Progenitor cell of endocrine pancreas (in vitro differentiated cells): Measurements from ENCODE around the gene CEP170. TPM values are rescaled to one million over a fixed set of nuclear protein-coding genes. Genes with fewer than 3 reads are reported as not detected.

ENCODE experiments used
- DNase-seq: peaks from one replicate; pipeline ENCODE4 v3.0.0; 2021; ENCODE audit warnings: low spot score; ENCODE audit not compliant: unreplicated experiment
- H3K27ac Mint-ChIP-seq: 2 replicates; pipeline ENCODE4 v1.8.0; 2021; ENCODE audit warnings: mild to moderate bottlenecking, moderate library complexity, mixed read lengths
- H3K27me3 Mint-ChIP-seq: 2 replicates; pipeline ENCODE4 v1.8.0; 2021; ENCODE audit warnings: mixed read lengths
- H3K36me3 Mint-ChIP-seq: 2 replicates; pipeline ENCODE4 v1.8.0; 2022; ENCODE audit warnings: mixed read lengths; ENCODE audit not compliant: insufficient read depth
- H3K4me1 Mint-ChIP-seq: 2 replicates; pipeline ENCODE4 v1.8.0; 2021; ENCODE audit warnings: low read depth, mixed read lengths
- H3K4me3 Mint-ChIP-seq: 2 replicates; pipeline ENCODE4 v1.8.0; 2021; ENCODE audit warnings: low read depth, mild to moderate bottlenecking, moderate library complexity, mixed read lengths
- H3K9me3 Mint-ChIP-seq: 2 replicates; pipeline ENCODE4 v1.8.0; 2021; ENCODE audit warnings: low read depth, mixed read lengths
- CTCF ChIP-seq: fragments of 200-600 bp; sonication (generic); IDR thresholded peaks from one replicate; pipeline ENCODE4 v1.5.0; 2021; ENCODE audit warnings: antibody characterized with exemption, mild to moderate bottlenecking; ENCODE audit not compliant: unreplicated experiment
- long read RNA-seq: library from polyadenylated mRNA; unstranded; transcript quantifications from one replicate; pipeline ENCODE4 v2.0.0, GENCODE V29; 2020
- total RNA-seq: library from RNA; stranded (reverse); gene quantifications from 2 replicates; pipeline ENCODE4 v1.2.1, GENCODE V29; 2021

CEP170 gene
- 80.1 and 83.1 TPM in 2 replicates for total RNA-seq
- long read RNA-seq, transcript CEP170-221 (4 exons, 1,180 nt): major isoform, 6 of 310 reads
- long read RNA-seq, partial matches to known transcripts: 212 of 310 reads
- long read RNA-seq, other reads (novel, unspliced or antisense): 91 of 310 reads

GRCh38 chr1:243254927-243255790 lies at the start of gene CEP170:
Gene CEP170, minus strand, starts transcription at chr1:243255281. Its CDS starts 30,001 bp downstream, at chr1:243225280.
- no peaks in the 10 kb centered on the region for H3K36me3 Mint-ChIP-seq
- DNase-seq: peak; percentile 97
- H3K4me3 Mint-ChIP-seq: peak within 1 kb of the TSS; percentile 97
- H3K9me3 Mint-ChIP-seq: no peaks in the 10 kb centered on the region
- H3K27me3 Mint-ChIP-seq: no peaks in the 10 kb centered on the region
- TF ChIP-seq CTCF: no peak
- H3K4me1 Mint-ChIP-seq: peaks cover 24% of the 10 kb centered on the region
- peak within 1 kb of the TSS; percentile 99 for H3K27ac Mint-ChIP-seq

- Mint-ChIP-seq H3K27me3 (no peaks in the 10 kb centered on the region), H3K36me3 (peaks cover 31% of the 10 kb centered on the region), H3K4me1 (no peaks in the 10 kb centered on the region), H3K27ac (no peak overlapping the region), H3K9me3 (peaks cover 6% of the 10 kb centered on the region), H3K4me3 (no peak overlapping the region)
- no peak for TF ChIP-seq CTCF
- DNase-seq: no peak
Observed at GRCh38 chr1:243301059-243301458, 46.0 kb upstream of the CEP170 start.

- H3K4me3 Mint-ChIP-seq: no peak overlapping the region
- no peak for TF ChIP-seq CTCF
- peaks cover 3% of the 10 kb centered on the region for H3K4me1 Mint-ChIP-seq
- H3K27ac Mint-ChIP-seq: no peak overlapping the region
- no peak for DNase-seq
- no peaks in the 10 kb centered on the region for H3K27me3 Mint-ChIP-seq
- peaks cover 8% of the 10 kb centered on the region for H3K9me3 Mint-ChIP-seq
- peaks cover 39% of the 10 kb centered on the region for H3K36me3 Mint-ChIP-seq
Observed at GRCh38 chr1:243299069-243299468, 44.0 kb upstream of the CEP170 start.

GRCh38 chr1:243294723-243295121 lies 39.6 kb upstream of the CEP170 start:
- Mint-ChIP-seq H3K36me3 (peaks cover 33% of the 10 kb centered on the region), H3K27me3 (no peaks in the 10 kb centered on the region), H3K4me3 (no peak overlapping the region), H3K27ac (no peak overlapping the region), H3K4me1 (peaks cover 5% of the 10 kb centered on the region), H3K9me3 (peaks cover 5% of the 10 kb centered on the region)
- TF ChIP-seq CTCF: no peak
- DNase-seq: no peak

GRCh38 chr1:243293941-243294722 lies 39.1 kb upstream of the CEP170 start:
- DNase-seq: no peak
- peak overlapping the region; percentile 87 for H3K27ac Mint-ChIP-seq
- peaks cover 5% of the 10 kb centered on the region for H3K9me3 Mint-ChIP-seq
- no peak for TF ChIP-seq CTCF
- H3K36me3 Mint-ChIP-seq: peaks cover 32% of the 10 kb centered on the region
- H3K4me1 Mint-ChIP-seq: peaks cover 5% of the 10 kb centered on the region
- H3K27me3 Mint-ChIP-seq: no peaks in the 10 kb centered on the region
- H3K4me3 Mint-ChIP-seq: peak overlapping the region; percentile 25
